ENCODE data around the gene ITGA11. TPM values are rescaled to one million over a fixed set of nuclear protein-coding genes. Genes with fewer than 3 reads are reported as not detected.
A peak's percentile ranks its signal among the peaks of the same experiment; 100 is the strongest.

ITGA11 gene
- total RNA-seq, 1 donor from 2014 or later, result 0.92 TPM

- Mint-ChIP-seq H3K27me3 (peaks cover 72% of the 10 kb centered on the region), H3K9me3 (no peaks in the 10 kb centered on the region), H3K4me3 (peak overlapping the region; percentile 6), H3K27ac (peak overlapping the region; percentile 42), H3K36me3 (no peaks in the 10 kb centered on the region), H3K4me1 (ENCODE audit: unreplicated experiment) (peaks cover 9% of the 10 kb centered on the region)
- no peak for TF ChIP-seq CTCF (conservative IDR thresholded peaks at IDR 0.05)
- DNase-seq (ENCODE audit: extremely low spot score, unreplicated experiment), result peak; percentile 20
These were observed 2.1 kb downstream of the ITGA11 start for GRCh38 chr15:68429691-68430470.

GRCh38 chr15:68428431-68428940 lies 3.5 kb downstream of the ITGA11 start:
- Mint-ChIP-seq H3K36me3 (no peaks in the 10 kb centered on the region), H3K27ac (no peak overlapping the region), H3K4me3 (no peak overlapping the region), H3K4me1 (ENCODE audit: unreplicated experiment) (peaks cover 9% of the 10 kb centered on the region), H3K9me3 (no peaks in the 10 kb centered on the region), H3K27me3 (peaks cover 60% of the 10 kb centered on the region)
- DNase-seq (ENCODE audit: extremely low spot score, unreplicated experiment), result peak; percentile 7
- no peak for TF ChIP-seq CTCF (conservative IDR thresholded peaks at IDR 0.05)

- TF ChIP-seq CTCF (conservative IDR thresholded peaks at IDR 0.05), result no peak
- H3K4me3 Mint-ChIP-seq, result no peak overlapping the region
- H3K27ac Mint-ChIP-seq, result no peak overlapping the region
- no peaks in the 10 kb centered on the region for H3K9me3 Mint-ChIP-seq
- H3K4me1 Mint-ChIP-seq (ENCODE audit: unreplicated experiment), result peaks cover 8% of the 10 kb centered on the region
- DNase-seq (ENCODE audit: extremely low spot score, unreplicated experiment), result no peak
- no peaks in the 10 kb centered on the region for H3K36me3 Mint-ChIP-seq
- H3K27me3 Mint-ChIP-seq, result peaks cover 58% of the 10 kb centered on the region
These were observed 4.0 kb downstream of the ITGA11 start for GRCh38 chr15:68427963-68428362.

GRCh38 chr15:68427366-68427765 lies 4.6 kb downstream of the ITGA11 start:
- H3K27me3 Mint-ChIP-seq, result peaks cover 55% of the 10 kb centered on the region
- no peaks in the 10 kb centered on the region for H3K36me3 Mint-ChIP-seq
- DNase-seq (ENCODE audit: extremely low spot score, unreplicated experiment), result no peak
- no peak overlapping the region for H3K27ac Mint-ChIP-seq
- H3K4me1 Mint-ChIP-seq (ENCODE audit: unreplicated experiment), result peaks cover 2% of the 10 kb centered on the region
- H3K9me3 Mint-ChIP-seq, result no peaks in the 10 kb centered on the region
- TF ChIP-seq CTCF (conservative IDR thresholded peaks at IDR 0.05), result no peak
- no peak overlapping the region for H3K4me3 Mint-ChIP-seq

GRCh38 chr15:68426116-68426515 lies 5.8 kb downstream of the ITGA11 start:
- H3K4me1 Mint-ChIP-seq (ENCODE audit: unreplicated experiment), result peaks cover 10% of the 10 kb centered on the region
- H3K4me3 Mint-ChIP-seq, result no peak overlapping the region
- TF ChIP-seq CTCF (conservative IDR thresholded peaks at IDR 0.05), result no peak
- DNase-seq (ENCODE audit: extremely low spot score, unreplicated experiment), result no peak
- no peaks in the 10 kb centered on the region for H3K36me3 Mint-ChIP-seq
- H3K27ac Mint-ChIP-seq, result no peak overlapping the region
- no peaks in the 10 kb centered on the region for H3K9me3 Mint-ChIP-seq
- H3K27me3 Mint-ChIP-seq, result peaks cover 52% of the 10 kb centered on the region
